HFF-Myc (cell line): Measurements from ENCODE around the gene ANKS1B.

Source experiments
- DNase-seq: peaks from one replicate; pipeline ENCODE4 v3.0.0-alpha.2; 2011; ENCODE audit warnings: low read depth; ENCODE audit errors: extremely low read depth
- H3K4me3 ChIP-seq: replicated peaks from 2 replicates; pipeline ENCODE4 v1.5.1; 2011; ENCODE audit warnings: low read depth, mild to moderate bottlenecking, control low read depth, low read length
- TF ChIP-seq, protein P1 (sequence below): IDR thresholded peaks from 2 replicates; pipeline ENCODE4 v1.5.1; 2012; ENCODE audit warnings: mild to moderate bottlenecking, low read depth, low read length, control low read depth; ENCODE audit errors: missing control alignments

Gene ANKS1B

DNA sequence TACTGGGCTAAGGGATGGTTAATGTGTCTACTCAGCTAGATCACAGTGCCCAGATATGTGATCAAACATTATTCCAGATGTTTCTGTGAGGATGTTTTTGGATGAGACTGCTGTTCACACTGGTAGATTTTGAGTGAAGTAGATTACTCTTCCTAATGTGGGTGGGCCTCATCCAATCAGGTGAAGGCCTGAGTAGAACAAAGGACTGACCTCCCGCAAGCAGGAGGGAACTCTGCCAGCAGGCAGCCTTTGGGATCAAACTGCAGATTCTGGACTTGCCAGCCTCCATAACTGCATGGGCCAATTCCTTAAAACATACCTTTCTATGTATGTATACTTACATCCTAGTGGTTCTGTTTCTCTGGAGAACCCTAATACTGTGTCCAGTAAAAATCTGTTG, 1120.4 kb downstream of the ANKS1B start:
- DNase-seq = no peak
- TF ChIP-seq, protein P1, sequence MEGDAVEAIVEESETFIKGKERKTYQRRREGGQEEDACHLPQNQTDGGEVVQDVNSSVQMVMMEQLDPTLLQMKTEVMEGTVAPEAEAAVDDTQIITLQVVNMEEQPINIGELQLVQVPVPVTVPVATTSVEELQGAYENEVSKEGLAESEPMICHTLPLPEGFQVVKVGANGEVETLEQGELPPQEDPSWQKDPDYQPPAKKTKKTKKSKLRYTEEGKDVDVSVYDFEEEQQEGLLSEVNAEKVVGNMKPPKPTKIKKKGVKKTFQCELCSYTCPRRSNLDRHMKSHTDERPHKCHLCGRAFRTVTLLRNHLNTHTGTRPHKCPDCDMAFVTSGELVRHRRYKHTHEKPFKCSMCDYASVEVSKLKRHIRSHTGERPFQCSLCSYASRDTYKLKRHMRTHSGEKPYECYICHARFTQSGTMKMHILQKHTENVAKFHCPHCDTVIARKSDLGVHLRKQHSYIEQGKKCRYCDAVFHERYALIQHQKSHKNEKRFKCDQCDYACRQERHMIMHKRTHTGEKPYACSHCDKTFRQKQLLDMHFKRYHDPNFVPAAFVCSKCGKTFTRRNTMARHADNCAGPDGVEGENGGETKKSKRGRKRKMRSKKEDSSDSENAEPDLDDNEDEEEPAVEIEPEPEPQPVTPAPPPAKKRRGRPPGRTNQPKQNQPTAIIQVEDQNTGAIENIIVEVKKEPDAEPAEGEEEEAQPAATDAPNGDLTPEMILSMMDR = no peak
- H3K4me3 ChIP-seq = no peak overlapping the region

DNA sequence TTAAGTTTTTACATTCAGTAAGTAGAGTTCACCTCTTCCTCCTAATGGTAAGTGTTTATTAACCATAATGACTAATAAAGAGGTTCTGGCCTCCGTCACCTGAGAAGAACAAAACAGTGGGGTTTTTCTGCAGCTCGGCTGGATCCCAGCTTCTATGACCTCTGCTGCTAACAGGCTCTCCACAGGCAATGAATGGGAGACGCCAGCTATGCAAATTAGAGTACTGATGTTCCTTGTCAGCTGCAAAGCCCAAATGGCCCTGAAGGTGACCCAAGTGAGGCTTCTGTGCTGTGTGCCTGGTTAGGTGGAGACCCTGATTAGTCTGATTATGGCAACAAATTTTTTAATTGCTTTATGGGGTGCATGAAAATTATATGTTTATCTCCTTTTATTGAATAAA, 1121.6 kb downstream of the ANKS1B start:
- DNase-seq = no peak
- TF ChIP-seq, protein P1 = no peak
- no peak overlapping the region for H3K4me3 ChIP-seq

DNA sequence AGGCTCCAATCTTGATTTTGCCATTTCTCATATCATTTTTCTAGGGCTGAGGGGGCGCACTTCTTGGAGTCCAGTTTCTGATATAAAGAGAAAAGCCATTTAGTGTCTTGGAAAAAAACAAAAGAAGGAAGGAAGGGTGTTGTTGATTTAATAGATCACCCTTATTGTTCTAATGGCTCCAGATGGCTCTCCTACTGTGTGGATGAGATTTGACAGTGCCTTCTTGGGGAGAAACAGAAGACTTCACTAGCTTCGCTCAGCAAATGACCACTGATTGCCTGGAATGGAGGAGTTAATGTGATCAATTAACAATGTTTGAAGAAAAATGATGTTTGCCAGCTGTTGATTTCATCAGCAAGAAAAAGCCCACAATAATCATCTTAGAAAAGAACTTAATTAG, 1123.5 kb downstream of the ANKS1B start:
- TF ChIP-seq, protein P1 = no peak
- no peak overlapping the region for H3K4me3 ChIP-seq
- DNase-seq = no peak

DNA sequence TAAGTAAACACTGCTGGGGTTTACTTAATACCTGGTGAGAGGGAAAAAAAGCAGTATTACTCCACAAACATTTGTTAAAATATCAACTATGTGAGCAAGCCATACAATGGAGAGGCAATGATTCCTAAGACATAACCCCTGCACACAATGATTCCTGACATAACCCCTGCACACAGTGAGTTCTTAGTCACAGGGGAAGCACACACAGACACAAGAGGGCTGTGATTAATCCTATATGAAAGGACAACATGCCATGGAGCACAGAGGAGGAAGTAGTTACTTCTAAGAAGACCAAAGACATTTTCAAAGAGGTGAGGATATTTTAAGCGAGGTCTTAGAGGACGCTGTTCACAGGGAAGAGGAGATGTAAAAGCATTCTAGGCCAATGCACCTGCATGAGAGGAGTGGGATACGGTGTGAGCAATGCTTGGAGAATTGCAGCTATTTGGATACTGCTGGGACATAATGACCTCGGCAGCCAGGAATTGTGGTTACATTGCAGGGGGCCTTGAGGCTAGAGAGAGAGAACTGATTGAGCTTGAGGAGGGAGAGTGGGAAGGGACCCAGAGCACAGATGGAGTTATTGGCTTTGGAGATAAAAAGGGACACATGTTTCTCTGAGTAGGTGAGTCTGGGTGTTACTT, 1127.7 kb downstream of the ANKS1B start:
- no peak for DNase-seq
- TF ChIP-seq, protein P1 = no peak
- H3K4me3 ChIP-seq = no peak overlapping the region

DNA sequence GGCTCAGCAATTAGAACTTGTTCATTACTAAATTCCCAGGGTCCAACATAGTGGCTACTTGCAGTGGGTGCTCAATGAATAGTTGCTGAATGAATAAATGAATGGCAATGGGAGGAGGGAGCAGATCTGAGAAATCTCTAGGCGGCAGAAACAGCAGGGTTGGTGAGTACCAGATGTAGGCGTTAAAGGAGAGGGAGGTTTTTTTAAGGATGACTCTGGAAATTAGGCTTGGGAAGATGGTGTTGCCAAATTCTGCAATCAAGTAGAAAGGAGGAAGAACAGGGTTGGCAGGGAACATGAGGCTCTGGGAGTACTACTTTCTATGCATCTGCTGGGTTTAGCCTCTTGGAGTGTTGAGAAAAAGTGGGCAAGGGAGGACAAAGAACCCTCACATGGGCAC, 1132.6 kb downstream of the ANKS1B start:
- DNase-seq = no peak
- TF ChIP-seq, protein P1 = no peak
- H3K4me3 ChIP-seq = no peak overlapping the region

DNA sequence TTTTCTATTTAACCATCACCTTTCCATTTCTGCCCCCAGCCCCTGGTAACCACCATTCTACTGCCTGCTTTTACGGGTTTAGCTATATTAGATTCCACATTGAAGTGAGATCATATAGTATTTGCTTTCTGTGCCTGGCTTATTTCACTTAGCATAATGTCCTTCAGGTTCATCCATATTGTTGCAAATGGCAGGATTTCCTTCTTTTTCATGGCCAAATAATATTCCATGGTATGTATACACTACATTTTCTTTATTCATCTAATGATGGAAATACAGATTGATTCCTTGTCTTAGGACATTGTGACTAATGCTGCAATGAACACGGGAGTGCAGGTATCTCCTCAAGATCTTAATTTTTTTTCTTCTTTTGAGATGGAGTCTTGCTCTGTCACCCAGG, 1137.5 kb downstream of the ANKS1B start:
- TF ChIP-seq, protein P1 = no peak
- DNase-seq = no peak

DNA sequence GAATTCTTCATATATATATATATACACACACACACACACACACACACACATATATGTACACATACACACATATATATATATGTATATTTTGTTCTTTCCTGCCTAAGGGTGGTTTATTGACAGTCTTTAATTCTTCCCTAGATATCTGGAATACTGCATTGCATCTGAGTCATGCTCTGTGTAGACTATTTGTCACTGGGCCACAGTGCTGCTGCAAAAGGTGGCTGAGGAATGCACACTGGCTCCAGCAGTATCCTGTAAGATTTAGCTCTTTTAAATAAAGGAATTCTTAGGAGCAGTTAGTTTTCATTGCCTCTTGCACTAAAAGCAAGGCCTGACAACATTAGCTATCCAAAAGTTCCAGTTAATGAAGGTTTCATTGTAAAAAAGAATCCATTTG, 1138.8 kb downstream of the ANKS1B start:
- TF ChIP-seq, protein P1 = no peak
- no peak for DNase-seq
- H3K4me3 ChIP-seq = no peak overlapping the region

More for the DNA sequence above, 1137.5 kb downstream of the ANKS1B start:
- H3K4me3 ChIP-seq = no peak overlapping the region
